MCF 10A (cell line): ENCODE results near the gene IL4R. TPM values are rescaled to one million over a fixed set of nuclear protein-coding genes. Genes with fewer than 3 reads are reported as not detected.
"Not testable (repeated sequence)": the region's sequence is repeated elsewhere in the genome, so short reads cannot be mapped to it uniquely, and the experiment has no call there.

Source experiments
- BruUV-seq: library from RNA; stranded (reverse); fragments of 400-500 nt; replicated peaks from 2 replicates; lab custom pipeline; 2021; lab: Mats Ljungman, UMichigan
- CTCF ChIA-PET: fragments of 300-600 bp; sonication (Branson Sonifier 250); formaldehyde crosslinking; extraction: SDS; loops from one replicate; lab custom pipeline; 2021; ENCODE audit warnings: antibody characterized with exemption, inconsistent platforms; lab: Yijun Ruan, JAX
- POLR2A ChIA-PET: fragments of 300-600, 350-650 bp; sonication (Branson Sonifier 250); formaldehyde crosslinking; extraction: SDS; loops from one replicate; lab custom pipeline; 2020; ENCODE audit warnings: antibody characterized with exemption, inconsistent platforms; lab: Yijun Ruan, JAX
- DNase-seq: peaks from one replicate; pipeline ENCODE4 v3.0.0-alpha.2; 2018; ENCODE audit not compliant: unreplicated experiment
- H3K27ac Mint-ChIP-seq: one replicate; pipeline ENCODE4 v1.8.0; 2022; ENCODE audit warnings: mild to moderate bottlenecking, low read depth, mixed read lengths; ENCODE audit not compliant: unreplicated experiment
- H3K27me3 Mint-ChIP-seq: one replicate; pipeline ENCODE4 v1.8.0; 2022; ENCODE audit warnings: mixed read lengths; ENCODE audit not compliant: insufficient read depth, unreplicated experiment
- H3K36me3 Mint-ChIP-seq: one replicate; pipeline ENCODE4 v1.8.0; 2022; ENCODE audit warnings: mild to moderate bottlenecking, moderate library complexity, mixed read lengths; ENCODE audit not compliant: insufficient read depth, unreplicated experiment
- H3K4me1 Mint-ChIP-seq: one replicate; pipeline ENCODE4 v1.8.0; 2022; ENCODE audit warnings: mixed read lengths; ENCODE audit not compliant: insufficient read depth, unreplicated experiment
- H3K4me3 Mint-ChIP-seq: one replicate; pipeline ENCODE4 v1.8.0; 2022; ENCODE audit warnings: mild to moderate bottlenecking, moderate library complexity, mixed read lengths; ENCODE audit not compliant: unreplicated experiment
- H3K9me3 Mint-ChIP-seq: one replicate; pipeline ENCODE4 v1.8.0; 2022; ENCODE audit warnings: mixed read lengths; ENCODE audit not compliant: unreplicated experiment
- intact Hi-C: fragments of 100-400 bp; cut with micrococcal nuclease; formaldehyde crosslinking; loops from 2 replicates; pipeline ENCODE4 v1.14.1; 2022
- total RNA-seq: library from RNA; stranded (reverse); gene quantifications from 2 replicates; pipeline ENCODE4 v1.2.3, GENCODE V29; 2022
- TF ChIP-seq, protein P1 (sequence below): fragments of 200-600 bp; IDR thresholded peaks from one replicate; pipeline ENCODE4 v1.8.0; 2022; ENCODE audit warnings: antibody characterized with exemption, mild to moderate bottlenecking; ENCODE audit not compliant: unreplicated experiment

The IL4R gene
- total RNA-seq, 1 experiment from 2014 or later, result 51.9 TPM

DNA sequence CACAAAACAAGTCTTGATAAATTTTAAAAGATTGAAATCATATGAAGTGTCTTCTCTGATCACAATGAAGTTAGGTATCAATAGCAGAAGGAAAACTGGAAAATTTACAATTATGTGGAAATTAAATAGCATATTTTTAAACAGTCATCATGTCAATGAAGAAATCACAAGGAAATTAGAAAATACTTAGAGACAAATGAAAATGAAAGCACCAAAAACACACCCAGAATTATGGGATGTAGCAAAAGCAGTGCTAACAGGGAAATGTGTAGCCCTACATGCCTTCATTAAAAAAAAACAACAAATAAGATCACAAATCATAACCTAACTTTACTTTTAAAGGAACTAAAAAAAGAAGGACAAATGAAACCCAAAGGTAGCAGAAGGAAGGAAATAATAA lies 80.7 kb downstream of the IL4R start:
- no peak overlapping the region for H3K27ac Mint-ChIP-seq
- H3K36me3 Mint-ChIP-seq, result no peaks in the 10 kb centered on the region
- no peaks in the 10 kb centered on the region for H3K4me1 Mint-ChIP-seq
- no peak overlapping the region for H3K4me3 Mint-ChIP-seq
- ChIA-PET POLR2A (no interaction called here), CTCF (no interaction called here)
- no TSS peak for BruUV-seq
- intact Hi-C loops, result no loop called here
- H3K9me3 Mint-ChIP-seq, result peaks cover 24% of the 10 kb centered on the region
- peaks cover 56% of the 10 kb centered on the region for H3K27me3 Mint-ChIP-seq
- DNase-seq, result no peak
- TF ChIP-seq, protein P1, sequence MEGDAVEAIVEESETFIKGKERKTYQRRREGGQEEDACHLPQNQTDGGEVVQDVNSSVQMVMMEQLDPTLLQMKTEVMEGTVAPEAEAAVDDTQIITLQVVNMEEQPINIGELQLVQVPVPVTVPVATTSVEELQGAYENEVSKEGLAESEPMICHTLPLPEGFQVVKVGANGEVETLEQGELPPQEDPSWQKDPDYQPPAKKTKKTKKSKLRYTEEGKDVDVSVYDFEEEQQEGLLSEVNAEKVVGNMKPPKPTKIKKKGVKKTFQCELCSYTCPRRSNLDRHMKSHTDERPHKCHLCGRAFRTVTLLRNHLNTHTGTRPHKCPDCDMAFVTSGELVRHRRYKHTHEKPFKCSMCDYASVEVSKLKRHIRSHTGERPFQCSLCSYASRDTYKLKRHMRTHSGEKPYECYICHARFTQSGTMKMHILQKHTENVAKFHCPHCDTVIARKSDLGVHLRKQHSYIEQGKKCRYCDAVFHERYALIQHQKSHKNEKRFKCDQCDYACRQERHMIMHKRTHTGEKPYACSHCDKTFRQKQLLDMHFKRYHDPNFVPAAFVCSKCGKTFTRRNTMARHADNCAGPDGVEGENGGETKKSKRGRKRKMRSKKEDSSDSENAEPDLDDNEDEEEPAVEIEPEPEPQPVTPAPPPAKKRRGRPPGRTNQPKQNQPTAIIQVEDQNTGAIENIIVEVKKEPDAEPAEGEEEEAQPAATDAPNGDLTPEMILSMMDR, result no peak

DNA sequence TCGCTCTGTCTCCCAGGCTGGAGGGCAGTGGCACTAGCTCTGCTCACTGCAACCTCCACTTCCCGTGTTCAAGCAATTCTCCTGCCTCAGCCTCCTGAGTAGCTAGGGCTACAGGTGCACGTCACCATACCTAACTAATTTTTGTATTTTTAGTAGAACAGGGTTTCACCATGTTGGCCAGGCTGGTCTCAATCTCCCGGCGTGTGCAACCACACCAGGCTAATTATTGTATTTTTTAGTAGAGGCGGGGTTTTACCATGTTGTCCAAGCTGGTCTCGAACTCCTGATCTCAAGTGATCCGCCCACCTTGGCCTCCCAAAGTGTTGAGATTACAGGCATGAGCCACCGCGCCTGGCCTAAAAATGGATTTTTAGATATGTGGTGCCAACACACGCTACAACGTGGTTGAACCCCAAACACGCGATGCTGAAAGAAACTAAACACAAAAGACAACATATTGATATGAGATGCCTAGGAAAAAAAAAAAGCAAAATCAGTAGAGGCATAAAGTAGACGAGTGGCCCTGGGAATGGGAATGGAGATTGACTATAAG lies 84.6 kb downstream of the IL4R start:
- H3K36me3 Mint-ChIP-seq, BruUV-seq, POLR2A ChIA-PET, intact Hi-C loops, DNase-seq, H3K4me1 Mint-ChIP-seq, H3K27ac Mint-ChIP-seq, H3K4me3 Mint-ChIP-seq: not testable (repeated sequence)
- CTCF ChIA-PET, result interaction anchor here (1.0 kb wide), 1 partner anchor 144 kb away, joined by 3 read pairs; no protein-coding TSS in a partner anchor
- peaks cover 26% of the 10 kb centered on the region for H3K27me3 Mint-ChIP-seq
- peaks cover 19% of the 10 kb centered on the region for H3K9me3 Mint-ChIP-seq

DNA sequence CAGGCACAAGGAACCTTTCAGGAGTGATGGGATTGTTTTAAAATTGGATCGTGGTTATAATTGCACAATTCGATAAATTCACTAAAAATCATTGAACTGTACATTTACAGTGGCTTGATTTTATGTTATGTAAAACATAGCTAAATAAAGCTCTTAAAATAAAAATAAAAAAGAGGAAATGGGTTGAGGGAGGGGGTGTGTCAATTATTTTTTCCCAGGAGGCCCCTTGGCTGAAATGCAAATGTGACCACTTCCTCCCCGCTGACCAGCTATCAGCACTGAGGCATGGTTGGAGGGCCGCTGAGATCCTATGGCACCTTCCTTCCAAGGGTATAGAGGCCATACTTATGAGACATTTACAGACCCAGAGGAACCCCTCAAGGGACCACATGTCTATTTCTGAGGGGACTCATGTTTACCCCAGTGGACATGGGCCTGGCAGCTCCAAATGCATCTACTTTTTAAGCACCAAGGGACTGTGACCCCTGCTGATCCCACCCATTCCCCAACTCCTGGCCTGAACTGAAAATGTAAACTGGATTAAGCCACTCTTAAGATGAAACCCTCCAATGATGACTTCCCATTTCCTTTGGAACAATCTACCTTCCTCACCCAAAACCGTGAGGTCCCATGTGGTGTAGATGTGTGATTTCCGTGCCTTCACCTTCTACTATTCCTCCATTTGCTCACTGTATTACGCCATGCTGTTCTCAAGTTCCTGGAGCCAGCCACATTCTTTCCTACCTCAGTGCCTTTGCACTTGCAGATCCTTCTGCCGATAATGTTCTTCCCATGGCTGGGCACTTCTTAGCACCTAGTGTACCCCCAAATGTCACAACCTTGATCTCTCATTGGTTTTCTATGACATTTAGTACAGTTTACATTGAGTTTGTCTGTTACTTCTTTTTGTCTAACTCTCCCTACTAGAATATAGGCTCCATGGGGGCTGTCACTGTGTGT lies 85.4 kb downstream of the IL4R start:
- H3K4me1 Mint-ChIP-seq, result no peaks in the 10 kb centered on the region
- H3K27ac Mint-ChIP-seq, result no peak overlapping the region
- H3K4me3 Mint-ChIP-seq, result no peak overlapping the region
- ChIA-PET POLR2A (interaction anchor here (0.7 kb wide), 1 partner anchor 54 kb away, joined by 4 read pairs; no protein-coding TSS in a partner anchor), CTCF (no interaction called here)
- no peak for DNase-seq
- H3K27me3 Mint-ChIP-seq, result peaks cover 18% of the 10 kb centered on the region
- BruUV-seq, result no TSS peak
- H3K9me3 Mint-ChIP-seq, result peaks cover 17% of the 10 kb centered on the region
- TF ChIP-seq, protein P1, result no peak
- intact Hi-C loops, result no loop called here
- H3K36me3 Mint-ChIP-seq, result no peaks in the 10 kb centered on the region

DNA sequence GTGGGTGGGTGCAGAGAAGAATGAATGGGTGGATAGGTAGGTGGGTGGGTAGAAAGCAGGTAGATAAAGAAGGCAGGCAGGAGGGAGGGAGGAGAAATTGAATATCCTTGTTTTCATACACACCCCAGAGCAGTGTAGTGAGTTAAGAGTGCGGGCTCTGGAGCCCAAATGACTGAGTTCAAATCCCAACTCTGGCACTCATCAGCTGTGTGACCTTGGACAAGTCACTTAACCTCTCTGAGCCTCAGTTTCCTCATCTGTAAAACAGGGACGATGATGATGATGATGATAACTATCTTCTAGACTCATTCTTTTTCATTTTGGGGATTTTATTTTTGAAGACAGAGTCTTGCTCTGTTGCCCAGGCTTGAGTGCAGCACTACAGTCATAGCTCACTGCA lies 86.2 kb downstream of the IL4R start:
- peaks cover 10% of the 10 kb centered on the region for H3K9me3 Mint-ChIP-seq
- no peak overlapping the region for H3K27ac Mint-ChIP-seq
- DNase-seq, result no peak
- peaks cover 10% of the 10 kb centered on the region for H3K27me3 Mint-ChIP-seq
- no peaks in the 10 kb centered on the region for H3K36me3 Mint-ChIP-seq
- no TSS peak for BruUV-seq
- no peaks in the 10 kb centered on the region for H3K4me1 Mint-ChIP-seq
- TF ChIP-seq, protein P1, result no peak
- ChIA-PET POLR2A (interaction anchor here (0.7 to 1.5 kb wide), 3 partner anchors 9 to 55 kb away, joined by 3 to 4 read pairs (median 4); no protein-coding TSS in a partner anchor), CTCF (interaction anchor here (0.6 to 1.8 kb wide), 2 partner anchors 32 to 165 kb away, joined by 4 read pairs; no protein-coding TSS in a partner anchor)
- H3K4me3 Mint-ChIP-seq, result no peak overlapping the region
- intact Hi-C loops, result no loop called here
